Stimulated activated naive CD8-positive, alpha-beta T cell treated with anti-CD3 and anti-CD28 coated beads, Interleukin-15, amount 100 ng/mL, for 72 hours (primary cell): Measurements from ENCODE around the gene KLC1.

Source experiments
- ATAC-seq: fragments of 150-1000 bp; cut with Tn5 transposase; 2 replicates; pipeline ENCODE4 v1.10.0; 2021; ENCODE audit warnings: mild to moderate bottlenecking, moderate library complexity
- DNase-seq, 2 donors: peaks; one replicate each; pipeline ENCODE4 v3.0.0; 2021 to 2022
- H3K27ac Mint-ChIP-seq, 2 donors: one replicate each; pipeline ENCODE4 v1.8.0; 2022; ENCODE audit warnings: mild to moderate bottlenecking in 2 of 2, mixed read lengths in 2 of 2, moderate library complexity in 2 of 2
- H3K27me3 Mint-ChIP-seq: one replicate; pipeline ENCODE4 v1.8.0; 2022; ENCODE audit warnings: mixed read lengths
- H3K4me1 Mint-ChIP-seq: one replicate; pipeline ENCODE4 v1.8.0; 2022; ENCODE audit warnings: mild to moderate bottlenecking, mixed read lengths
- H3K4me3 Mint-ChIP-seq, 2 donors: one replicate each; pipeline ENCODE4 v1.8.0; 2022; ENCODE audit warnings: mild to moderate bottlenecking in 2 of 2, mixed read lengths in 2 of 2, moderate library complexity in 1 of 2
- H3K9me3 Mint-ChIP-seq, 2 donors: one replicate each; pipeline ENCODE4 v1.8.0; 2022; ENCODE audit warnings: mixed read lengths in 2 of 2

Gene KLC1

GRCh38 chr14:103616635-103617300 lies 12.2 kb upstream of the KLC1 start:
- ATAC-seq (no peak), DNase-seq (no peak)
- peaks cover 0 to 2% of the 10 kb centered on the region in 2 donors for H3K9me3 Mint-ChIP-seq
- H3K27me3 Mint-ChIP-seq, result peaks cover 25% of the 10 kb centered on the region
- no peak overlapping the region for H3K4me3 Mint-ChIP-seq
- H3K27ac Mint-ChIP-seq, result no peak overlapping the region
- H3K4me1 Mint-ChIP-seq, result no peaks in the 10 kb centered on the region

GRCh38 chr14:103619057-103619456 lies 10.0 kb upstream of the KLC1 start:
- Mint-ChIP-seq H3K27me3 (peaks cover 38% of the 10 kb centered on the region), H3K27ac (no peak overlapping the region), H3K4me1 (peaks cover 4% of the 10 kb centered on the region), H3K9me3 (no peaks in the 10 kb centered on the region), H3K4me3 (no peak overlapping the region)
- DNase-seq (no peak), ATAC-seq (no peak)

- peaks cover 39% of the 10 kb centered on the region for H3K27me3 Mint-ChIP-seq
- ATAC-seq, result no peak
- no peak overlapping the region for H3K4me3 Mint-ChIP-seq
- no peaks in the 10 kb centered on the region for H3K9me3 Mint-ChIP-seq
- DNase-seq, result no peak
- peaks cover 27% of the 10 kb centered on the region for H3K4me1 Mint-ChIP-seq
- H3K27ac Mint-ChIP-seq, result no peak overlapping the region
These were observed 7.2 kb upstream of the KLC1 start for GRCh38 chr14:103621860-103622259.

GRCh38 chr14:103623308-103623707 lies 5.7 kb upstream of the KLC1 start:
- H3K4me1 Mint-ChIP-seq, result peaks cover 27% of the 10 kb centered on the region
- no peak for DNase-seq
- H3K9me3 Mint-ChIP-seq, result no peaks in the 10 kb centered on the region
- H3K4me3 Mint-ChIP-seq, result no peak overlapping the region
- H3K27me3 Mint-ChIP-seq, result peaks cover 35% of the 10 kb centered on the region
- H3K27ac Mint-ChIP-seq, result no peak overlapping the region
- ATAC-seq, result no peak

GRCh38 chr14:103623883-103624482 lies 5.0 kb upstream of the KLC1 start:
- Mint-ChIP-seq H3K4me3 (peak overlapping the region in 1 of 2 donors; percentile 74), H3K27ac (peak overlapping the region in 1 of 2 donors; percentile 93), H3K27me3 (peaks cover 35% of the 10 kb centered on the region), H3K4me1 (peaks cover 27% of the 10 kb centered on the region), H3K9me3 (no peaks in the 10 kb centered on the region)
- ATAC-seq (no peak), DNase-seq (no peak)

- ATAC-seq, result peak; percentile 3
- Mint-ChIP-seq H3K9me3 (no peaks in the 10 kb centered on the region), H3K27me3 (peaks cover 26% of the 10 kb centered on the region), H3K4me3 (peak overlapping the region; percentile 74 to 80), H3K27ac (peak overlapping the region in 1 of 2 donors; percentile 34), H3K4me1 (peaks cover 27% of the 10 kb centered on the region)
- no peak for DNase-seq
These were observed 4.2 kb upstream of the KLC1 start for GRCh38 chr14:103624860-103625259.

GRCh38 chr14:103625356-103626095 lies 3.5 kb upstream of the KLC1 start:
- H3K9me3 Mint-ChIP-seq, result no peaks in the 10 kb centered on the region
- peak overlapping the region; percentile 37 to 55 for H3K27ac Mint-ChIP-seq
- H3K4me3 Mint-ChIP-seq, result peak overlapping the region; percentile 74 to 80
- peaks cover 26% of the 10 kb centered on the region for H3K27me3 Mint-ChIP-seq
- peaks cover 28% of the 10 kb centered on the region for H3K4me1 Mint-ChIP-seq
- peak; percentile 35 for ATAC-seq
- DNase-seq, result peak in 1 of 2 donors; percentile 31

GRCh38 chr14:103626146-103626850 lies 2.7 kb upstream of the KLC1 start:
- H3K4me1 Mint-ChIP-seq, result peaks cover 33% of the 10 kb centered on the region
- peaks cover 26% of the 10 kb centered on the region for H3K27me3 Mint-ChIP-seq
- no peak overlapping the region for H3K27ac Mint-ChIP-seq
- H3K4me3 Mint-ChIP-seq, result no peak overlapping the region
- H3K9me3 Mint-ChIP-seq, result no peaks in the 10 kb centered on the region
- DNase-seq, result no peak
- ATAC-seq, result no peak

- ATAC-seq (no peak), DNase-seq (no peak)
- Mint-ChIP-seq H3K27me3 (peaks cover 18% of the 10 kb centered on the region), H3K27ac (peak overlapping the region in 1 of 2 donors; percentile 10), H3K4me1 (peaks cover 37% of the 10 kb centered on the region), H3K9me3 (no peaks in the 10 kb centered on the region), H3K4me3 (peak overlapping the region; percentile 92 to 94)
These were observed 1.7 kb upstream of the KLC1 start for GRCh38 chr14:103627073-103628025.

GRCh38 chr14:103628221-103628683 lies 759 bp upstream of the KLC1 start:
- Mint-ChIP-seq H3K4me1 (peaks cover 46% of the 10 kb centered on the region), H3K4me3 (peak overlapping the region; percentile 92 to 94), H3K27ac (peak overlapping the region; percentile 96 to 98), H3K9me3 (no peaks in the 10 kb centered on the region), H3K27me3 (peaks cover 17% of the 10 kb centered on the region)
- DNase-seq, result peak; percentile 19 to 21
- no peak for ATAC-seq

- H3K9me3 Mint-ChIP-seq, result no peaks in the 10 kb centered on the region
- peaks cover 7% of the 10 kb centered on the region for H3K27me3 Mint-ChIP-seq
- H3K4me3 Mint-ChIP-seq, result peak overlapping the region; percentile 92 to 94
- ATAC-seq (peak; percentile 73), DNase-seq (peak; percentile 47 to 58)
- H3K4me1 Mint-ChIP-seq, result peaks cover 48% of the 10 kb centered on the region
- peak overlapping the region; percentile 52 to 59 for H3K27ac Mint-ChIP-seq
These were observed 601 bp downstream of the KLC1 start for GRCh38 chr14:103629503-103630121.

GRCh38 chr14:103630364-103631108 lies 1.5 kb downstream of the KLC1 start:
- no peaks in the 10 kb centered on the region for H3K9me3 Mint-ChIP-seq
- H3K27me3 Mint-ChIP-seq, result peaks cover 7% of the 10 kb centered on the region
- H3K4me1 Mint-ChIP-seq, result peaks cover 48% of the 10 kb centered on the region
- no peak for DNase-seq
- H3K27ac Mint-ChIP-seq, result peak overlapping the region; percentile 49 to 52
- no peak for ATAC-seq
- H3K4me3 Mint-ChIP-seq, result peak overlapping the region; percentile 92 to 94

- Mint-ChIP-seq H3K9me3 (no peaks in the 10 kb centered on the region), H3K27ac (peak overlapping the region in 1 of 2 donors; percentile 76), H3K4me3 (no peak overlapping the region), H3K4me1 (peaks cover 57% of the 10 kb centered on the region), H3K27me3 (no peaks in the 10 kb centered on the region)
- no peak for ATAC-seq
- no peak for DNase-seq
These were observed 4.4 kb downstream of the KLC1 start for GRCh38 chr14:103633391-103633790.
